Endometrial microvascular endothelial cells (primary cell): ENCODE data around the gene ARHGAP23. TPM values are rescaled to one million over a fixed set of nuclear protein-coding genes. Genes with fewer than 3 reads are reported as not detected.
"Not testable (repeated sequence)": the region's sequence is repeated elsewhere in the genome, so short reads cannot be mapped to it uniquely, and the experiment has no call there.

Experiments
- in situ Hi-C: cut with HindIII; loops from 2 replicates; pipeline ENCODE4 v1.10.0; 2017; ENCODE audit warnings: low sequenced_read_pairs, low pct_unique_long_range_greater_than_20kb; ENCODE audit errors: inconsistent ontology term
- total RNA-seq: library from RNA; depleted of rRNA; stranded (reverse); fragments of >200 nt; gene quantifications from one replicate; pipeline ENCODE4 v1.2.3, GENCODE V29; 2015; ENCODE audit errors: inconsistent ontology term

The ARHGAP23 gene
- total RNA-seq, 1 donor from 2014 or later = 83.6 TPM

DNA sequence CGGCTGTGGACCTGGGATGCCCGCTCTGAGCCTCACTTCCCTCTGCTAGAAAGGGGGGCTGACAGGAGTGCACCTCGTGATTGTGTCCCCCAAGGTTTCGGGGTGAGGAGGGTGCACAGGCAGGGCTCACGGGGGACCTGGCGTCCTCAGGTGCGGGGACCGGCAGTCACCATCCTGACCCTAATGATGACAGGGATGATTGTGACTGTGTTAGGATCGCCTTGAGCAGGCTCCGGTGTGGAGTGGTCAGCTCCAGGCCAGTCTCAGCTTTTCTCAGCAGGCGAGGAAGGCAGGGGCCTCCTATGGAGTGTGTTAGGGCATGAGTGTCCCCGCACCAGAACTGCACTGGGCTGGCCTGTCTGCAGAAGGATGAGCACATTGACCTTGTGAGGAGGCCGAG is 49.7 kb downstream of the ARHGAP23 start:
- in situ Hi-C loops = not testable (repeated sequence)

DNA sequence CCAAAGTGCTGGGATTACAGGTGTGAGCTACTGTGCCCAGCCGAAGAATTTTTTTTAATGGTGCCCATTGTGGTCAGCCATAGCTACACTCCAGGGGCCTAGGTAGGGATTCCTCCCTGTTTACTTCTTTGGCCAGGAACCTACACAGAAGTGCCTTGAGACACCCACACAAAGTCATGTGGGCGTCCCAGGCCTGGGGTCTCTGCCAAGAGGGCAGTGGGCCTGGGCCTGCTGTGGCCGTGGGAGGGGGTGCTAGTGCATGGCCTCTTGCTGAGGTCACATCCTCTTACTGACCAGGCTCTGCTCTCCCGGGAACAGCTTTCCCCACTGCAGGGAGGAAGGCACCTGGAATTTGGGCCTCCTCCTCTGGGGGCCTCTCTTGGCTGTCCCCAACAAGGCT is 50.4 kb downstream of the ARHGAP23 start:
- in situ Hi-C loops = not testable (repeated sequence)

DNA sequence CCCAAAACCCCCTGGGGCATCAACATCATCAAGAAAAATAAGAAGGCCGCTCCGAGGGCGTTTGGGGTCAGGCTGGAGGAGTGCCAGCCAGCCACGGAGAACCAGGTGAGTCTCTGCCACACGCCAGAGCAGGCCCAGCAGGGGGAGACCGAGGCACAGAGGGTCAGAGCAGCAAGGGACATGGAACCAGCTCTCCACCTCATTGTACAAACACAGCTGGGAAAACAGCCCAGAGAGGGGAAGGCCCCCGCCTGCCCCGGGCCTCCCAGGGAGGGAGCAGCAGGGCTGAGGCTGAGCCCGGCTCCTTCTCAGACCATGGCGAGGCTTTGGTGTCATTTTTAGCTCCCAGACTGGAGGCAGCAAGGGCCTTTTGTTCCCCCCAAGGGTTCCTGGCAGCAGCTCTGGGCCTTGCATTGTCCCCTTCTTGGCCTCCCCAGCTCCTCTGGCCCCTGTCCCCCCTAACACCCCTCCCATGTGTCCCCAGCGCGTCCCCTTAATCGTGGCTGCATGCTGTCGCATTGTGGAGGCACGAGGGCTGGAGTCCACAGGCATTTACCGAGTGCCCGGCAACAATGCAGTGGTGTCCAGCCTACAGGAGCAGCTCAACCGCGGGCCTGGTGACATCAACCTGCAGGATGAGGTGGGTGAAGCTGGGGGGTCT is 53.9 kb downstream of the ARHGAP23 start:
- in situ Hi-C loops = not testable (repeated sequence)

- in situ Hi-C loops = not testable (repeated sequence)
These were observed 54.4 kb downstream of the ARHGAP23 start for GRCh38 chr17:38482700-38483043.

DNA sequence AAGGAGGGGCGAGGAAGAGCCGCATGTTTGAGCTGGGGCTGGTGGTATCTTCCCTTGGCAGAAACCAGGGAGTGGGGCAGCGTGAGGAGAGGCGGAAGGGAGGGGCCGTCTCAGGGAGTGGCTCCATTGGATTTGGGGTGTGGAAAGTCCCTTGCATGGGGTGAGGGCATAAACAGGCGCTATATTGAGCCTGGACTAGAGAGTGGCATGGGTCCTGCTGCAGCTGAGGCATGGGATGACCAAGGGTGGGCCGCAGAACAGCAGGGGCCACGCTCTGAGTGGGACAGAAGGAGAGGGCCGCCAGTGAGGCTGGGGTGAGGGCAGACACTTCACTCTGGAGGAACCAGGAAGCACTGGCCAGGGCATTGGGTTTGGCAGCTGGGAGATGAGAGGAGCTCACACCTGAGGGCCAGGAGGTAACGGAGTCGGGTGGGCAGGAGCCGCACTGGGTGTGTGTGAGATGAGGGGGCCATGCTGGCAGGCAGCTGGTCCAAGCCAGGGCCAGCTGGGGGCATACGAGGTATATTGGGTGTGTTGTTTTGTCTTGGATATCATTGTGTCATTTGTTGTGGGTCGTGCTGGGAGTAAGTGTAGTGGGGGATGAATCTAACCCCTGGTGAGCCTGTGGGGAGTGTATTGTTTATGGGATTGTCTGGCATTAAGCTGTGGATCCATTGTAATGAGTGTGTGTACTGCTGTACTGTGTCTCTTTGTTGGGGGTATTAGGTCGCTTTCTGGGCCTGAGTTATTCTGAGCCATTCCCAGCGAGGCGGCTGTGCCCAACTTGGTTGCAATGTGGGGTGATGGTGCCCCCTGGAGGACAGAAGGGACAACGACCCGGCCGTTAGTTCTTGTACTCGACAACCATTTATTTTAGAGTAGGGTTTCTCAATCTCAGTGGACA is 56.2 kb downstream of the ARHGAP23 start:
- in situ Hi-C loops = not testable (repeated sequence)

DNA sequence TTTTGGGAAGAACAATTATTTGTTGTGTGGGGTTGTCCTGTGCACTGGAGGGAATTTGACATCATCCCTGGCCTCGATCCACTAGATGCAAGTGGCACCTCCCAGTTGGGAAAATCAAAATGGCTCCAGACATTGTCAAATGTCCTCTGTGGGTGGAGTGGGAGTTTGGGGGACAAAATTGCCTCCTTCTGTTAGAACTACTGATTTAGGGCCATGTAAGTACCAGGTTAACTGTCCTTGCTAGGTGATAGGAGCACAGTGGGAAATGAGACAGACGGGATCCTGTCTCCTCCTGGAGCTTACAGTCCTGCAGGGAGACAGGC is 56.8 kb downstream of the ARHGAP23 start:
- in situ Hi-C loops = no loop called here

- in situ Hi-C loops = not testable (repeated sequence)
These were observed 57.5 kb downstream of the ARHGAP23 start for GRCh38 chr17:38485681-38486298.

DNA sequence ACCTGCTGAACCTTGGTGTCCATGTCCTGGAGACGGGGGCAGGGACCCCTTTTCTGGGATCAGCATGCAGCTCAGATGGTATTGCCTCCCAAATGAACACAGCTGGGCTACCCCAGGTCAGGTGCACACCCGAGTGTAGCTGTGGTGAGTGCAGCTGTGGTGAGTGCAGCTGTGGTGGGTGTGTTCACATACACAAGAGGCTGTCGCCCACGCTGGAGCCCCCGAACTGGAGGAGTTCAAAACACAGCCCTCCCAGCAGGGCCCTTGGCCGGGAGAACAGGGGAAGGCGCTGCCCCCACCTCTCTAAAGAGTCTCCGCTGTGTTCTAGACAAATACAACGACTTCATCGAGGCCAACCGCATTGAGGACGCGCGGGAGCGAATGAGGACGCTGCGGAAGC is 61.5 kb downstream of the ARHGAP23 start:
- in situ Hi-C loops = not testable (repeated sequence)

DNA sequence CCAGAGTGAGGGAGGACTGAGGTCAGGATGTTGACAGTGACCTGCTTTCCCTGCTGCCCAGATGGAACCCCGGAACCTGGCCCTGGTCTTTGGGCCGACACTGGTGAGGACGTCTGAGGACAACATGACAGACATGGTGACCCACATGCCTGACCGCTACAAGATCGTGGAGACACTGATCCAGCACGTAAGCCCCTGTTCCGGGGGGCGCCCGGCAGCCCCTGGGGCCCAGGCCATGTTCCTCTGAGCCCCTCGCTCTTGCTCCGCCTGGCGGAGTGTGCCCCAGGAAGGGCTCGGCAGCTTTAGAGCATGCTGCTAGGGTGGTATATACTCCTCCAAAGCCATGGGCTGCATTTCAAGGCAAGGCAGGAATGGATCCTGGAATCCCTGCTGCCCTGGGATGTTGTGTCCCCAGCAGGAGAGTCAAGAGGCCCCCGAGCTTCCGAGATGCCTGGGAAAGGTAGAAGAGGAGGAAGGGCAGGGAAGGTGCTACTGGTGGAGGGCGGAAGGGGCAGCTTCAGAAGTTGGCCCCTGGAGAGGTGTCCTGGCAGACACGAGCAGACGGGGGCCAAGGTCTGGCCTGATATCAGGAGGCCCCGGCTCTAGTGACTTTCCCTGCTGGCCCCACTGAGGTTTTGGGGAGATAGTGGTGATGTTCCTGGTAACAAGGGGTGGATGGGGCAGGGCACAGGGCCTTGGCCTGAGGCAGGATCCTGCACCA is 63.2 kb downstream of the ARHGAP23 start:
- in situ Hi-C loops = not testable (repeated sequence)

DNA sequence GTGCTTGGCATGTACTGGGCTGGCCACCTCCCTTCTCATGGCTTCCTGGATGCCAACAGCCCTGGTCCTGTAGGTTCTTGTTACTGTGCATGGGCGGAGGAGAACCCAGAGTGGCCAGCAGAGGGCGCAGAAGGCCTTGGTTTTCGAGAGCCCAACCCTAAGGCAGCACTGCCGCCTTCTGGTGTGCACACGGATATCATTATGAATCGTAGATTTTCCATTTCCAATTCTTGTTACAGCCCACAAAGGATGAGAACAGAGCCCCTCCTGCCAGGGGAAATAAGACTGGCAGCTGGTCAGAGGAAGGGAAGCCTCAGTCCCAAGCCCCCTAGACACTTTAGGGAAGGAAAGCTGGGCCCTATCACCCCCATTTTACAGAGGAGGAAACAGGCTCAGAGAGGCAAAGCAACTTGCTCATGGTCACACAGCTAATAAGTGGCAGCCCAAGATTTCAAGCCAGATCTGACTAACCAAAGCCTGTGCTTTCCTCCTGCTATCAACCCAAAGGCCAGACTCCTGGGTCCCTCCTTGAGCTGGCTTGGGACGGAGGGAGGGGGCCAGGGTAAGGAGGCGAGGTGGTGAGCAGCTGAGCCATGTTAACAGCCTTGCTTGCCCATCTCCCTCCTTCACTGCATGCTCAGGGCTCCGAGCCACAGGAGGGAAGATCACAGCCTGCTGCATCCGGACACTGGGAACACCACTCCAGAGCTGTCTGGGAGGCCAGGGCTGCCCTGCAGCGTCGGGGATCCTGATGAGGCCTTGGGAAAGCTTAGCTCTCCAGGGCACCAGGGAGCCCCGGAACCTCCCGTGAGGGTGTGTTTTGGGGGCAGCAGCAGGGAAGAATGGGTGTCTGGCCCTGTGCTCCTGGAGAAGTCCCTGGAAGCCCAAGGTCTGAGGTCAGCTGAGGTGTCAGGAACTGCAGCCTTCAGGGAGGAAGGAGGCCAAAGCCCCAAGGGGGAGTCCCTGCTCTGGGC is 64.1 kb downstream of the ARHGAP23 start:
- in situ Hi-C loops = not testable (repeated sequence)

DNA sequence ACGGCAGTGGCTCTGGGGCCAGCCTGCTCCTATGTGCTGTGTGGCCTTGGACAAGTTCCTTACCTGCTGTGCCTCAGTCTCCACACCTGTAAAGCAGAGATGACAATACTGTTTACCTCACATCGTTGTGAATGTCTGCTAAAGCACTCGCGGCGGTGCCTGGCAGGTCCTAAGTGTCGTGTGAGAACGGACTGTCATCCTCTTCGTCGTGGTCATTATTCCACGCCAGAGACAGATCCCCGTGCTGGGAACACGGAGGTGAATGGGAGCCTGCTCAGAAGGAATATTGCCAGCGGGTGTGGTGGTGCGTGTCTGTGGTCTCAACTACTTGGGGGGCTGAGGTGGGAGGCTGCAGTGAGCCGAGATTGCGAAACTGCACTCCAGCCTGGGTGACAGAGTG is 65.9 kb downstream of the ARHGAP23 start:
- in situ Hi-C loops = not testable (repeated sequence)

DNA sequence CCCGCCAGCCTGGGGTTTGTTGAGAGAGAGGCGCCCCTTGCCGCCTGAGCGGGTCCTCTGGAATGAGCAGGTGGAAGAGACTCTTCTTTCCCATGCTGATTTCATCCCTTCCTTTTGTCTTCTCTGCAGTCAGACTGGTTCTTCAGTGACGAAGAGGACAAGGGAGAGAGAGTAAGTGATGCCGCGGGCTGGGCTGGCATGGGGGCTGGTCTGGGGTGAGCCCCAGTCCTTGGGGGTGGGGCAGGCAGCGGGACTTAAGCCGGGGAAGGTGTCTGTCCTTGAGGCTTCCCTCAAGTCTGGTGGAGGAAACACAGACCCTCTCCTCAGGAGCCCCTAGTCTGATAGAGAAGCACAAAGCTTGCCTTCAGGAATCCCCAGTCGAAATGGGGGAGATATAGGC is 69.4 kb downstream of the ARHGAP23 start:
- in situ Hi-C loops = not testable (repeated sequence)

GRCh38 chr17:38498353-38498752 is 70.1 kb downstream of the ARHGAP23 start:
- in situ Hi-C loops = no loop called here

- in situ Hi-C loops = not testable (repeated sequence)
These were observed 71.0 kb downstream of the ARHGAP23 start for GRCh38 chr17:38499230-38499629.

GRCh38 chr17:38501718-38502117 is 73.5 kb downstream of the ARHGAP23 start:
- in situ Hi-C loops = loop anchor here (25.0 kb wide), 1 partner anchor 161 kb away; the partner anchor contains the start of gene EPOP

GRCh38 chr17:38503286-38503913 is 75.1 kb downstream of the ARHGAP23 start:
- in situ Hi-C loops = loop anchor here (25.0 kb wide), 1 partner anchor 159 kb away; the partner anchor contains the start of gene EPOP

DNA sequence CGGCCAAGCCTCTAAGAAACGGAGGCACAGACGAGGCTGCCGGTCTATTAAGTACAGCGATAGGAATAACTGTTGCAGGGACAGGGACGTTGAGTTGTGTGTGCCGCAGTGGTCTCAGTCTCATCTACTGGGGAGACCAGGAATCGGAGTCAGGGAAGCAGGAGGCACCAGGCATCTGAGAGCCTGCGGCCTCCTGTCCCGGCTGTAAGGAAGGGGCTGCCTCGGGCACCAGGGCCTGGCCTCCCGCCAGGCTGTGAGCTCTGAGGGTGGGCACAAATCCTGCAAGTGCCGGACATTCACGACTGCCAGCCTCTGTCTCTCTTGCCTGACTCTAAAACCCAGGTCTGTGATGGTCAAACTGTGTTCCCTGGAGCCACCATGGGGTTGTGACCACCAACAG is 76.0 kb downstream of the ARHGAP23 start:
- in situ Hi-C loops = loop anchor here (25.0 kb wide), 1 partner anchor 158 kb away; the partner anchor contains the start of gene EPOP

GRCh38 chr17:38507436-38507835 is 79.2 kb downstream of the ARHGAP23 start:
- in situ Hi-C loops = loop anchor here (25.0 kb wide), 1 partner anchor 155 kb away; the partner anchor contains the start of gene EPOP
